Astrocyte of the hippocampus (primary cell): ENCODE data around the gene TSC22D4.
"Not testable (repeated sequence)": the region's sequence is repeated elsewhere in the genome, so short reads cannot be mapped to it uniquely, and the experiment has no call there.

Experiments used
- DNase-seq: peaks from one replicate; pipeline ENCODE4 v3.0.0; 2011; ENCODE audit warnings: low read depth, low spot score

The TSC22D4 gene

GRCh38 chr7:100478958-100479660 is at the start of gene TSC22D4:
Gene TSC22D4 (minus strand): TSS chr7:100479214. CDS start chr7:100478038, 1,176 bp downstream.
- DNase-seq = peak; percentile 94

- not testable (repeated sequence) for DNase-seq
Measured at GRCh38 chr7:100528108-100528866, 49.3 kb upstream of the TSC22D4 start.

DNA sequence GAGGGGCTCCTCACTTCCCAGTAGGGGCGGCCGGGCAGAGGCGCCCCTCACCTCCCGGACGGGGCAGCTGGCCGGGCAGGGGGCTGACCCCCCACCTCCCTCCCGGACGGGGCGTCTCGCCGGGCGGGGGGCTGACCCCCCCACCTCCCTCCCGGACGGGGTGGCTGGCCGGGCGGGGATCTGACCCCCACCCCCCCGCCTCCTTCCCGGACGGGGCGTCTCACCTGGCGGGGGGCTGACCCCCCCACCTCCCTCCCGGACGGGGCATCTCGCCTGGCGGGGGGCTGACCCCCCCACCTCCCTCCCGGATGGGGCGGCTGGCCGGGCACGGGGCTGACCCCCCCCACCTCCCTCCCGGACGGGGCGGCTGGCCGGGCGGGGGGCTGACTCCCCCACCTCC is 44.2 kb upstream of the TSC22D4 start:
- DNase-seq = not testable (repeated sequence)

DNA sequence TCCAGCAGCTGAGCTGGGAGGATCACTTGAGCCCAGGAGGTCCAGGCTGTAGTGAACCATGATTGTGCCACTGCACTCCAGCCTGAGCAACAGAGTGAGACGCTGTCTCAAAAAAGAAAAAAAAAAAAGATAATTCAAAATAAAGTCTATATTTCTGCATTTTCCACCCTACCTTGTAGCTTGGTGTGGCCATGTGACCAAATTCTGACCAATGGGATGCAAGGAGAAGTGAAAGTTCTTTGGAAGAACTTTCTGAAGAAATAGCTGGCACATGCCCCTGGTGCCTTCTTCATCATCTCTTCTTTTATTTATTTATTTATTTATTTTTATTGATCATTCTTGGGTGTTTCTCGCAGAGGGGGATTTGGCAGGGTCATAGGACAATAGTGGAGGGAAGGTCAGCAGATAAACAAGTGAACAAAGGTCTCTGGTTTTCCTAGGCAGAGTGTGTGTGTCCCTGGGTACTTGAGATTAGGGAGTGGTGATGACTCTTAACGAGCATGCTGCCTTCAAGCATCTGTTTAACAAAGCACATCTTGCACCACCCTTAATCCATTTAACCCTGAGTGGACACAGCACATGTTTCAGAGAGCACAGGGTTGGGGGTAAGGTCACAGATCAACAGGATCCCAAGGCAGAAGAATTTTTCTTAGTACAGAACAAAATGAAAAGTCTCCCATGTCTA is 43.0 kb upstream of the TSC22D4 start:
- DNase-seq = not testable (repeated sequence)

DNA sequence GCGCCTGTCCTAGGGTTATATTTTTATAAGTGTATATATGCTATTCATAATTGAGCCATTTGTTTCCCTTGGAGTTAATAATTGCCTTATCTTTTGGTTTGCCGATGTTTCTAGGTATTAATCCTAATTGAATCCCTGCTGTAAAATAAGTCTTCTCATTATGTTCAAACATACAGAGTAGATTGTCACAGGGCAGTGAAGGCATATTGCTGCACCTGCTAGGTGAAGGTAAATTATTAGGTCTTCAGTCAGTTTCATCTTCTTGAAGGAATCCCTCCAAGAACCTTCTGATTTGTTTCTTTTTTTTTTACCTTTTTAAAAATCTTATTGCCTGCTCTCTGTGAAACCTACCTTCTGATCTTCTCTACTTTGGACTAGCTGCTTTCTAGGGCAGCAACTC is 42.1 kb upstream of the TSC22D4 start:
- DNase-seq = no peak

GRCh38 chr7:100520138-100520537 is 41.1 kb upstream of the TSC22D4 start:
- no peak for DNase-seq

DNA sequence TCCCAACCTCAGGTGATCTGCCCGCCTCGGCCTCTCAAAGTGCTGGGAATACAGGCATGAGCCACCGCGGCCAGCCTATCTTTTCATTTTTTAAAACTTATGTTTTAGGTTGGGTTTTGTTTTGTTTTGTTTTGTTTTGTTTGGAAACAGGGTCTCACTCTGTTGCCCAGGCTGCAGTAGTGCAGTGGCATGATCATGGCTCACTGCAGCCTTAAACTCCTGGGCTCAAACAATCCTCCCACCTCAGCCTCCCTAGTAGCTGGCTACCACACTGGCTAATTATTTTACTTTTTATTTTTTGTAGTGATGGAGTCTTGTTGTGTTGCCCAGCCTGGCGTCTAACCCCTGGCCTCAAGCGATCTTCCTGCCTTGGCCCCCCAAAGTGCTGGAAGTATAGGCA is 40.6 kb upstream of the TSC22D4 start:
- no peak for DNase-seq

GRCh38 chr7:100517305-100517704 is 38.3 kb upstream of the TSC22D4 start:
- no peak for DNase-seq

DNA sequence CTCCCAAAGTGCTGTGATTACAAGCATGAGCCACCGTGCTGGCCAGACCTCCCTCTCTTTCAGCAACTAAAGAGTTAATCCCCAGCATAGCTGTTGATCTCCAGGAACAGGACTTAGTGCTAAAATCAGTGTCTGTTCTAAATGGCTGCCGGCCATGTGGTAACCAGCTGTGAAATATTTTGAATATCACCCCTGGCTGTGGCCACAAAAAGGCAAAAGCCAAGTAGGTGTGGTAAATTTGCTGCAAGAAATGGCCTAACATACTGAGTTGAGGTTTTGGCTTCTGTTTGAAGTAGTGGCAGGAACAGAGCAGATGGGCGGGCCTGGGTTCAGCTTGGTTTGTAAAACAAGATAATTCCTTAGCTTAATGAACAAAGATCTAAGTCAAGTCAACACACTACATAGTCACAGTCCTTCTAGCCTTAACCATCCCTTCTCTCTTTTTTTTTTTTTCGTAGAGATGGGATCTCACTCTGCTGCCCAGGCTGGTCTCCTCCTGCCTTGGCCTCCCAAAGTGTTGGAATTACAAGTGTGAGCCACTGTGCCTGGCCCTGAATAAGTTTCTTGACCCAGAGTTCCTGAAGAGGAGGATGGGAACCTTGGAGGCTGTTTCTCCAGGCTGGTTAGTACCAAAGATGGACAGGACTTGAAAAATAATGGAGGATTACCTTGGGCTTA is 37.3 kb upstream of the TSC22D4 start:
- peak; percentile 95 for DNase-seq

DNA sequence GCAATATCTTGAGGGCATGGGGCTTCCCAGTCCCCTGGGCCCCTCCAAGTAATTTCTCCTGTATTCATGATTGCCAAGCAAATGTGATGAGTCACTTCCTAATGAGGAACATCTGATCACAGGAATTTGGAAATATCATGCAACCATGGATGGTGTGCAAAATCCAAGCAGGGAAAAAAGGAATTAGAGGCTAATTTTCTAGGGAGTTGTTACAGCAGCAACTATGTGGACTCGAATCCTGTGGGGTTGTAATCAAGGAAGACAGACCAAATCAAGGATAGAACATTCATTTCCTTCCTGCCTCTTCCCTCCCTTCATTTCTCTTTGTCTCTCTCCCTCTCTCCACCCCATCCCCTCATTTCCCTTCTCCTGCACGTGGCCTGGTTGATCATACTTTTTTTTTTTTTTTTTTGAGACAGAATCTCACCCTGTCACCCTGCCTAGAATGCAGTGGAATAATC is 36.1 kb upstream of the TSC22D4 start:
- peak; percentile 38 for DNase-seq

DNA sequence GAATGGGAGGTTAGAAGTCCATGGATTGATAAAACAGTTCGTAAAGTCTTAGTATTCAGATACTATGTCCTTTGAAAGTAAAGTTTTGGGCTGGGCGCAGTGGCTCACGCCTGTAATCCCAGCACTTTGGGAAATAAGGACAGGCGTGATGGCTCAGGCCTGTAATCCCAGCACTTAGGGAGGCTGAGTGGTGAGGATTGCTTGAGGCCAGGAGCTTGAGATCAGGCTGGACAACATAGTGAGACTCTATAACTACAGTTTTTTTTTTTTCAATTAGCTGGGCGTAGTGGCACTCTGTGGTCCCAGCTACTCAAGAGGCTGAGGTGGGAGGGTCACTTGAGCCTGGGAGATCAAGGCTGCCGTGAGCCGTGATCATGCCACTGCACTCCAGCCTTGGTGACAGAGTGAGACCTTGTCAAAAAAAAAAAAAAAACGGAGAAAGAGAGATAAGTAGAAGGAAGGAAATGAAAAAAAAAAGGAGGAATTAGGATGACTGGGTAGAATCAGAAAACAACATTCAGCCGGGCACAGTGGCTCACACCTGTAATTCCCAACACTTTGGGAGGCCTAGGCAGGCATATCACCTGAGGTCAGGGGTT is 34.3 kb upstream of the TSC22D4 start:
- DNase-seq = no peak

DNA sequence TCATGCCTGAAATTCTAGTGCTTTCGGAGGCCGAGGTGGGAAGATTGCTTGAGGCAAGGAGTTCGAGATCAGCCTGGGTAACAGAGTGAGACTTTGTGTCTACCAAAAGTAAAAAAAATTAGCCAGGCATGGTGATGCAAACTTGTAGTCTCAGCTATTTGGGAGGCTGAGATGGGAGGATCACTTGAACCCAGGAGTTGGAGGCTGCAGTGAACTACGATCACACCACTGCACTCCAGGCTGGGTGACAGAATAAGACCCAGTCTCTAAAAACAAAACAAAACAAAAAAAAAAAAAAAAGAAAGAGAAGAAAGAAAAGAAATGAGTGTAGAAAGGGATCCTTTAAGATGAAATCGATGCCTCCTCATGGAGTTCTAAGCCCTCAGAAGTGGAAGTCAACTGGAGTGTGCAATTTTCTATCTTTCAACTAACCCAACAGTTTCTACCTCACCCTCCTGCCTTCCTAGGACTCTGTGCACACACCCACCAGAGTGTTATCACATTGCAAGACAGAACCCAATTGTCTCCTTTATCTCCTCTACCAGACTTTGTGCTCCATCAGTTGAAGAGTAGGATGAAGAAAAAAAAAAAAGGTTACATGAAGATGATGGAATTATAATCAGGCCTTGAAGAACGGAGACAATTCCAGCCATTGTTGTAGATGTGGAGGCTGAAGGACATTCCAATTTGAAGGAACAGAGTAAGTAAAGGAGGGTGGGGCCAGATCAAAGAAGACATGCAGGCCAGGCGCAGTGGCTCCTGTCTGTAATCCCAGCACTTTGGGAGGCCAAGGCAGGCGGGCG is 31.6 kb upstream of the TSC22D4 start:
- no peak for DNase-seq

GRCh38 chr7:100509231-100509630 is 30.2 kb upstream of the TSC22D4 start:
- peak; percentile 83 for DNase-seq

DNA sequence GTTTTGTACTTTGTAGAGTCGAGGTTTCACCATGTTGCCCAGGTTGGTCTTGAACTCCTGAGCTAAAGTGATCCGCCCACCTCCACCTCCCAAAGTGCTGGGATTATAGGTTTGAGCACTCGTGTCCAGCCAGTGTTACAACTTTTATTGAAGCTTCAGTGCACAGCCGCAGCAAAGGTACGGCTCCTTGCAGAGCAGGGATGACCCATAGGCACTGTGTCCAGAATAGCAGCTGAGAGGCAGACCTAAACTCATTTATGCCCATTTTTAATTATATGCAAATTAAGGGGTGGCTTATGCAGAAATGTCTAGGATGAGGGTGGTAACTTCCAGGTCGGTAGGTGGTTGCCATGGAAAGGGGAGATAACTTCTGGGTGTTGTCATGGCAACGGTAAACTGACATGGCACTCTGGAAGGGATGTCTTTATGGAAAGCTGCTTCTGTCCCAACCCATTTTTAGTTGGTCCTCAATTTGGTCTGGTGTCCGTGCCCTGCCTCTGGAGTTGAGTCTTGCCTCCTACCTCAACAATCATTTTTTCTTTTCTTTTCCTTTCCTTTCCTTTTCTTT is 27.4 kb upstream of the TSC22D4 start:
- DNase-seq = no peak

GRCh38 chr7:100504887-100505611 is 26.0 kb upstream of the TSC22D4 start:
- no peak for DNase-seq

DNA sequence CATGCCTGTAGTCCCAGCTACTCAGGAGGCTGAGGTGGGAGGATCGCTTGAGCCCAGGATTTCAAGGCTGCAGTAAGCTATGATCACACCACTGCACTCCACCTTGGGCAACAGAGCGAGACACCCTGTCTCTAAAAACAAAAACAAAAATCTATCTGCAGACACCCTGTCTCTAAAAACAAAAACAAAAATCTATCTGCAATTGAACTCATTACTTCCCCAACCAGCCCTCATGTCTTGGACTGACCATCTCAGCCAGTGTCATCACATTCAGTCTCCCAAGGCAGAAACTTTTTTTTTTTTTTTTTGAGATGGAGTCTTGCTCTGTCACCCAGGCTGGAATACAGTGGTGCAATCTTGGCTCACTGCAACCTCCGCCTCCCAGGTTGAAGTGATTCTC is 25.0 kb upstream of the TSC22D4 start:
- not testable (repeated sequence) for DNase-seq

GRCh38 chr7:100500743-100501142 is 21.7 kb upstream of the TSC22D4 start:
- DNase-seq = not testable (repeated sequence)

DNA sequence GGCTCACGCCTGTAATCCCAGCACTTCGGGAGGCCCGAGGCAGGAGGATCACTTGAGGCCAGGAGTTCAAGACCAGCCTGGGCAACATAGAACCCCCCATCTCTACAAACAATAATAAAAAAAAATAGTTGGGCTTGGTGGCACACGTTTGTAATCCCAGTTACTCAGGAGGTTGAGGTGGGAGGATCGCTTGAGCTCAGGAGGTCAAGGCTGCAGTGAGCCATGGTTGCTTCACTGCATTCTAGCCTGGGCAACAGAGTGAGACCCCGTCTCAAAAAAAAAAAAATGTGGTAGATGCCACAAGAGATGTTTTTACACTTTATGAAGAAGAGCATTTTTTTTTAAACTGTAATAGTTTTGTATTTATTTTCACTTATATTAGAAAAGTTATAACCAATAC is 17.5 kb upstream of the TSC22D4 start:
- DNase-seq = no peak

- DNase-seq = peak; percentile 56
Measured at GRCh38 chr7:100493476-100494264, 14.7 kb upstream of the TSC22D4 start.
